Stomach (tissue), 9 donors: ENCODE data around the gene CFAP46. TPM values are rescaled to one million over a fixed set of nuclear protein-coding genes. Genes with fewer than 3 reads are reported as not detected.

ENCODE experiments used
- DNase-seq, 2 donors: peaks; one replicate each; pipeline versions ENCODE4 v3.0.0 to v3.0.0-alpha.2; 2013 to 2019
- H3K27ac ChIP-seq, 5 donors: fragments of 200-600 bp in 4 of 5; sonication (generic) in 4 of 5; one replicate each; pipeline ENCODE4 v1.5.1; 2013 to 2019; ENCODE audit warnings: mild to moderate bottlenecking in 1 of 5, moderate library complexity in 1 of 5
- H3K27me3 ChIP-seq, 3 donors: fragments of 200-600 bp; sonication (generic); one replicate each; pipeline ENCODE4 v1.5.1; 2017 to 2019; ENCODE audit warnings: mixed run types in 1 of 3
- H3K36me3 ChIP-seq, 4 donors: fragments of 200-600 bp; sonication (generic); 1 replicate in 3 of 4; 2 replicates in 1 of 4; pipeline ENCODE4 v1.5.1; 2016 to 2019
- H3K4me1 ChIP-seq, 4 donors: fragments of 200-600 bp; sonication (generic); one replicate each; pipeline ENCODE4 v1.5.1; 2016 to 2019
- H3K4me3 ChIP-seq, 4 donors: fragments of 200-600 bp; sonication (generic) in 3 of 4; one replicate each; pipeline ENCODE4 v1.5.1; 2016 to 2019; ENCODE audit warnings: mild to moderate bottlenecking in 1 of 4
- H3K9me3 ChIP-seq, 4 donors: fragments of 200-600 bp; sonication (generic); one replicate each; pipeline ENCODE4 v1.5.1; 2016 to 2019
- CTCF ChIP-seq, 7 experiments: fragments of 450-650 bp in 4 of 7; fragments of 200-600 bp in 3 of 7; sonication (generic) in 3 of 7; IDR thresholded peaks; one replicate each; pipeline ENCODE4 v1.5.1; 2016 to 2019; ENCODE audit warnings: antibody characterized with exemption in 7 of 7, control low read depth in 2 of 7, mild to moderate bottlenecking in 1 of 7
- EP300 ChIP-seq: sonication (generic); formaldehyde crosslinking; IDR thresholded peaks from one replicate; pipeline ENCODE4 v1.6.1; 2017; ENCODE audit warnings: antibody characterized with exemption
- POLR2A ChIP-seq, 4 donors: fragments of 450-650 bp; IDR thresholded peaks; one replicate each; pipeline ENCODE4 v1.6.1; 2016; ENCODE audit warnings: antibody characterized with exemption in 4 of 4, control low read depth in 2 of 4, mild to moderate bottlenecking in 1 of 4, moderate library complexity in 1 of 4
- POLR2AphosphoS5 ChIP-seq, 3 donors: sonication (generic); formaldehyde crosslinking; IDR thresholded peaks; one replicate each; pipeline ENCODE4 v1.6.1; 2016; ENCODE audit warnings: antibody characterized with exemption in 3 of 3
- WGBS, 5 donors: extraction: QIAGEN DNeasy Blood & Tissue Kit in 3 of 5; methylation state at CpG; one replicate each; pipeline versions ENCODE4 v1.1.5 to v1.1.7; 2013 to 2018; 5-methylcytosine and 5-hydroxymethylcytosine counted together
- intact Hi-C: fragments of 100-400 bp; cut with DNase I; formaldehyde crosslinking; loops from one replicate; pipeline ENCODE4 v1.15.1; 2023; ENCODE audit warnings: low total_unique reads
- polyA plus RNA-seq, 3 donors: library from polyadenylated mRNA; stranded (reverse); fragments of 200-250 nt; gene quantifications; one replicate each; pipeline ENCODE4 v1.2.3, GENCODE V29; 2013
- total RNA-seq, 5 donors: library from RNA; depleted of rRNA; stranded (reverse); fragments of >200 nt; gene quantifications; one replicate each; pipeline versions ENCODE4 v1.1.0 to v1.2.3, GENCODE V29; 2014 to 2016
- donor health status: healthy with polysubstance abuse.
- donor health status: Bipolar disorder and iron deficiency.
- donor health status: healthy.

Gene CFAP46
- total and polyA plus RNA-seq, 8 donors, result under 0.01 to 5.8 (median 1.8) TPM; not detected in 1

GRCh38 chr10:132901351-132901750 lies 41.0 kb downstream of the CFAP46 start:
- H3K9me3 ChIP-seq, result peaks cover 0 to 14% (median 6%) of the 10 kb centered on the region in 4 donors
- TF ChIP-seq EP300, result no peak
- peaks cover 0 to 26% (median 0%) of the 10 kb centered on the region in 3 donors for H3K27me3 ChIP-seq
- no peak for DNase-seq
- no peaks in the 10 kb centered on the region for H3K36me3 ChIP-seq
- WGBS, 5 donors, result 92 to 96% (median 93%) methylated on average over 7 of the region's 7 CpGs
- H3K27ac ChIP-seq, result no peak overlapping the region
- no peaks in the 10 kb centered on the region for H3K4me1 ChIP-seq
- no peak overlapping the region for H3K4me3 ChIP-seq
- intact Hi-C loops, result no loop called here

- Histone ChIP-seq H3K27me3 (peaks cover 0 to 16% (median 0%) of the 10 kb centered on the region in 3 donors), H3K9me3 (peaks cover 0 to 4% (median 2%) of the 10 kb centered on the region in 4 donors), H3K27ac (no peak overlapping the region), H3K4me3 (no peak overlapping the region), H3K4me1 (no peaks in the 10 kb centered on the region), H3K36me3 (no peaks in the 10 kb centered on the region)
- no peak for DNase-seq
- WGBS, 5 donors, result 88 to 96% (median 93%) methylated on average over 3 to 14 of the region's 14 CpGs
- TF ChIP-seq EP300, result no peak
- no peak for TF ChIP-seq POLR2AphosphoS5 (IDR thresholded peaks at IDR 0.05)
- TF ChIP-seq CTCF (IDR thresholded peaks at IDR 0.05), result no peak
- TF ChIP-seq POLR2A (IDR thresholded peaks at IDR 0.05), result no peak
- intact Hi-C loops, result no loop called here
Observed at GRCh38 chr10:132900211-132900756, 42.1 kb downstream of the CFAP46 start.

- WGBS, 5 donors, result 81 to 87% (median 85%) methylated on average over 6 to 7 of the region's 7 CpGs
- TF ChIP-seq EP300 (no peak), CTCF (IDR thresholded peaks at IDR 0.05) (no peak), POLR2AphosphoS5 (IDR thresholded peaks at IDR 0.05) (no peak), POLR2A (IDR thresholded peaks at IDR 0.05) (no peak)
- H3K36me3 ChIP-seq, result no peaks in the 10 kb centered on the region
- H3K27me3 ChIP-seq, result peaks cover 0 to 13% (median 0%) of the 10 kb centered on the region in 3 donors
- no peak overlapping the region for H3K4me3 ChIP-seq
- no peaks in the 10 kb centered on the region for H3K4me1 ChIP-seq
- intact Hi-C loops, result no loop called here
- H3K27ac ChIP-seq, result no peak overlapping the region
- H3K9me3 ChIP-seq, result no peaks in the 10 kb centered on the region
- DNase-seq, result no peak
Observed at GRCh38 chr10:132899751-132900065, 42.7 kb downstream of the CFAP46 start.

GRCh38 chr10:132899054-132899750 lies 43.2 kb downstream of the CFAP46 start:
- TF ChIP-seq CTCF (IDR thresholded peaks at IDR 0.05), result no peak
- no peak for TF ChIP-seq EP300
- no peak for TF ChIP-seq POLR2AphosphoS5 (IDR thresholded peaks at IDR 0.05)
- no peak for TF ChIP-seq POLR2A (IDR thresholded peaks at IDR 0.05)
- Histone ChIP-seq H3K27me3 (peaks cover 0 to 14% (median 0%) of the 10 kb centered on the region in 3 donors), H3K4me1 (no peaks in the 10 kb centered on the region), H3K27ac (no peak overlapping the region), H3K36me3 (no peaks in the 10 kb centered on the region), H3K9me3 (no peaks in the 10 kb centered on the region), H3K4me3 (no peak overlapping the region)
- intact Hi-C loops, result no loop called here
- 87 to 95% (median 92%) methylated on average over 12 to 30 of the region's 30 CpGs for WGBS, 5 donors
- no peak for DNase-seq
